Caco-2 (cell line): ENCODE measurements around the gene CARD11. TPM values are rescaled to one million over a fixed set of nuclear protein-coding genes. Genes with fewer than 3 reads are reported as not detected.

Experiments used
- BruUV-seq: library from RNA; stranded (reverse); fragments of 400-500 nt; replicated peaks from 2 replicates; lab custom pipeline; 2021; lab: Mats Ljungman, UMichigan
- CTCF ChIA-PET: fragments of 300-600 bp; sonication (Branson Sonifier 250); formaldehyde crosslinking; loops from one replicate; lab custom pipeline; 2022; ENCODE audit warnings: antibody characterized with exemption; lab: Charles Lee
- POLR2A ChIA-PET: fragments of 300-600 bp; sonication (Branson Sonifier 250); formaldehyde crosslinking; loops from one replicate; lab custom pipeline; 2022; ENCODE audit warnings: antibody characterized with exemption; lab: Charles Lee
- DNase-seq, 2 experiments: peaks; one replicate each; pipeline versions ENCODE4 v3.0.0 to v3.0.0-alpha.2; 2020 to 2022
- H3K27me3 ChIP-seq: replicated peaks from 2 replicates; pipeline ENCODE4 v1.6.0; 2011; ENCODE audit warnings: low read length; ENCODE audit not compliant: control insufficient read depth, insufficient read depth
- H3K36me3 ChIP-seq: 2 replicates; pipeline ENCODE4 v1.5.1; 2011; ENCODE audit warnings: low read length; ENCODE audit not compliant: control insufficient read depth, insufficient read depth
- H3K4me1 ChIP-seq: fragments of 250-450 bp; sonication (Bioruptor Pico); 2 replicates; pipeline ENCODE4 v1.5.1; 2020; ENCODE audit warnings: mild to moderate bottlenecking
- H3K4me3 ChIP-seq: 2 replicates; pipeline ENCODE4 v1.5.1; 2011; ENCODE audit warnings: low read depth, mild to moderate bottlenecking, control low read depth, low read length
- H3K9me3 ChIP-seq: fragments of 250-450 bp; sonication (Bioruptor Pico); 2 replicates; pipeline ENCODE4 v1.5.1; 2020; ENCODE audit warnings: mild to moderate bottlenecking, moderate library complexity
- H3K27ac Mint-ChIP-seq: one replicate; pipeline ENCODE4 v1.8.0; 2022; ENCODE audit warnings: mixed read lengths; ENCODE audit not compliant: unreplicated experiment
- H3K27me3 Mint-ChIP-seq: one replicate; pipeline ENCODE4 v1.8.0; 2022; ENCODE audit warnings: mixed read lengths; ENCODE audit not compliant: insufficient read depth, unreplicated experiment
- H3K36me3 Mint-ChIP-seq: one replicate; pipeline ENCODE4 v1.8.0; 2022; ENCODE audit warnings: mild to moderate bottlenecking, mixed read lengths; ENCODE audit not compliant: insufficient read depth, unreplicated experiment
- H3K4me1 Mint-ChIP-seq: one replicate; pipeline ENCODE4 v1.8.0; 2022; ENCODE audit warnings: low read depth, mixed read lengths; ENCODE audit not compliant: unreplicated experiment
- H3K4me3 Mint-ChIP-seq: one replicate; pipeline ENCODE4 v1.8.0; 2022; ENCODE audit warnings: mild to moderate bottlenecking, moderate library complexity, mixed read lengths; ENCODE audit not compliant: unreplicated experiment
- H3K9me3 Mint-ChIP-seq: one replicate; pipeline ENCODE4 v1.8.0; 2022; ENCODE audit warnings: mixed read lengths; ENCODE audit not compliant: unreplicated experiment
- intact Hi-C: fragments of 100-400 bp; cut with micrococcal nuclease; formaldehyde crosslinking; loops from one replicate; pipeline ENCODE4 v1.10.0; 2022; ENCODE audit not compliant: unreplicated experiment
- total RNA-seq: library from RNA; stranded (reverse); gene quantifications from 2 replicates; pipeline ENCODE4 v1.2.3, GENCODE V29; 2022
- TF ChIP-seq, protein P1 (sequence below), 2 experiments: fragments of 200-600 bp in 1 of 2; IDR thresholded peaks; 1 replicate in 1 of 2; 2 replicates in 1 of 2; pipeline versions ENCODE4 v1.5.1 to v1.8.0; 2011 to 2022; ENCODE audit warnings: antibody characterized with exemption in 1 of 2, control low read depth in 1 of 2, inconsistent platforms in 1 of 2, low read depth in 1 of 2, low read length in 1 of 2, mild to moderate bottlenecking in 1 of 2, moderate library complexity in 1 of 2; ENCODE audit not compliant: insufficient read depth in 1 of 2, severe bottlenecking in 1 of 2, unreplicated experiment in 1 of 2

The CARD11 gene
- total RNA-seq, 1 experiment from 2014 or later: 5.4 TPM

DNA sequence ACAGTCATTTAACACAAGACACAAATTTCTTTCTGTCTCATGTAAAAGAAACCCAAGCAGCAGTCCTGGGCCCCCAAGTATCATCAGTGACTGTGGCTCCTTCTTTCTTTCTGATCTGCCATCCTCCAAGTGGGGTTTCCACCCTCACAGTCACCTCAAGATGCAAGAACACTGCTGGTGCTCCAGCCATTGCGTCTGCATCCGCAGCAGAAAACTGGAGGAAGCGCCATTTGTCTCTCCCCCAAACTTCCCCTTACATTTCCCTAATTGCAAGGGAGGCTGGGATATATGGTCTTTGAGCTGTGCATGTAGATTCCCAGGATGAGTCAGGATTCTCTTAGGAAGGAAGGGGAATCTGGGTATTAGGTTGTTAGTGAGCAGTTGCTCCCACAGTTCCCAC is 138.6 kb downstream of the CARD11 start:
- Histone ChIP-seq H3K36me3 (no peaks in the 10 kb centered on the region), H3K4me3 (no peak overlapping the region), H3K9me3 (no peaks in the 10 kb centered on the region), H3K27me3 (no peaks in the 10 kb centered on the region), H3K4me1 (peaks cover 19% of the 10 kb centered on the region)
- Mint-ChIP-seq H3K36me3 (no peaks in the 10 kb centered on the region), H3K27me3 (no peaks in the 10 kb centered on the region), H3K27ac (no peak overlapping the region), H3K4me1 (peaks cover 6% of the 10 kb centered on the region), H3K4me3 (no peak overlapping the region), H3K9me3 (no peaks in the 10 kb centered on the region)
- no peak for DNase-seq
- no TSS peak for BruUV-seq
- TF ChIP-seq, protein P1, sequence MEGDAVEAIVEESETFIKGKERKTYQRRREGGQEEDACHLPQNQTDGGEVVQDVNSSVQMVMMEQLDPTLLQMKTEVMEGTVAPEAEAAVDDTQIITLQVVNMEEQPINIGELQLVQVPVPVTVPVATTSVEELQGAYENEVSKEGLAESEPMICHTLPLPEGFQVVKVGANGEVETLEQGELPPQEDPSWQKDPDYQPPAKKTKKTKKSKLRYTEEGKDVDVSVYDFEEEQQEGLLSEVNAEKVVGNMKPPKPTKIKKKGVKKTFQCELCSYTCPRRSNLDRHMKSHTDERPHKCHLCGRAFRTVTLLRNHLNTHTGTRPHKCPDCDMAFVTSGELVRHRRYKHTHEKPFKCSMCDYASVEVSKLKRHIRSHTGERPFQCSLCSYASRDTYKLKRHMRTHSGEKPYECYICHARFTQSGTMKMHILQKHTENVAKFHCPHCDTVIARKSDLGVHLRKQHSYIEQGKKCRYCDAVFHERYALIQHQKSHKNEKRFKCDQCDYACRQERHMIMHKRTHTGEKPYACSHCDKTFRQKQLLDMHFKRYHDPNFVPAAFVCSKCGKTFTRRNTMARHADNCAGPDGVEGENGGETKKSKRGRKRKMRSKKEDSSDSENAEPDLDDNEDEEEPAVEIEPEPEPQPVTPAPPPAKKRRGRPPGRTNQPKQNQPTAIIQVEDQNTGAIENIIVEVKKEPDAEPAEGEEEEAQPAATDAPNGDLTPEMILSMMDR (IDR thresholded peaks at IDR 0.05; ENCODE audit: insufficient read depth in 1 of 2, low read depth in 1 of 2, low read length in 1 of 2, severe bottlenecking in 1 of 2, unreplicated experiment in 1 of 2): no peak
- intact Hi-C loops: no loop called here
- ChIA-PET POLR2A (no interaction called here), CTCF (no interaction called here)

DNA sequence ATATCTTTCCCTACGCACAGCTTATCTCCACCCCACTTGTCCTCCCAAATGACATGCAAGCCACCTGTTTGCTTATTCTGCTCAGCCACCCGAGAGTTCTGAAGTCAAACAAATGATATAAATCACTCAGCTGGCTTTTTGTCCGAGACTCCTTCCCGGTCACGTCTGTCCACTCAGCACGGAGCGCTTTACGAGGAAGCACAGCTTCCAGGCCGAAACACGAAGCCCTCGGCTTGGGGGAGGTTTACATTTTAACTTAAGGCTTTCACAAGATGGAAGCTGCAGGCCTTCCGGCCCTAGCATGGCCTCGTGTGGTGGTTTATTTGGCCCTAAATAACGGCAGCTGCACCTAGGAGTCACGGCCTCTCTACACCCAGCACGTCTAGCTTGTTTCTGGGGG is 139.5 kb downstream of the CARD11 start:
- Mint-ChIP-seq H3K27ac (no peak overlapping the region), H3K9me3 (no peaks in the 10 kb centered on the region), H3K4me3 (no peak overlapping the region), H3K4me1 (peaks cover 6% of the 10 kb centered on the region), H3K36me3 (no peaks in the 10 kb centered on the region), H3K27me3 (no peaks in the 10 kb centered on the region)
- Histone ChIP-seq H3K36me3 (no peaks in the 10 kb centered on the region), H3K9me3 (no peaks in the 10 kb centered on the region), H3K4me1 (peaks cover 19% of the 10 kb centered on the region), H3K4me3 (no peak overlapping the region), H3K27me3 (no peaks in the 10 kb centered on the region)
- no TSS peak for BruUV-seq
- ChIA-PET CTCF (interaction anchor here (0.6 kb wide), 1 partner anchor 235 kb away, joined by 4 read pairs; no protein-coding TSS in a partner anchor), POLR2A (no interaction called here)
- TF ChIP-seq, protein P1 (IDR thresholded peaks at IDR 0.05; ENCODE audit: insufficient read depth in 1 of 2, low read depth in 1 of 2, low read length in 1 of 2, severe bottlenecking in 1 of 2, unreplicated experiment in 1 of 2): no peak
- intact Hi-C loops: no loop called here
- DNase-seq: no peak

GRCh38 chr7:2903682-2904162 is 139.9 kb downstream of the CARD11 start:
- intact Hi-C loops: no loop called here
- peaks cover 19% of the 10 kb centered on the region for H3K4me1 ChIP-seq
- Mint-ChIP-seq H3K27ac (no peak overlapping the region), H3K27me3 (no peaks in the 10 kb centered on the region), H3K4me1 (peaks cover 6% of the 10 kb centered on the region), H3K9me3 (no peaks in the 10 kb centered on the region), H3K4me3 (no peak overlapping the region), H3K36me3 (no peaks in the 10 kb centered on the region)
- no peaks in the 10 kb centered on the region for H3K9me3 ChIP-seq
- ChIA-PET CTCF (interaction anchor here (0.6 to 0.7 kb wide), 2 partner anchors 17 to 29 kb away, joined by 3 to 9 read pairs; no protein-coding TSS in a partner anchor), POLR2A (no interaction called here)
- H3K36me3 ChIP-seq: no peaks in the 10 kb centered on the region
- TF ChIP-seq, protein P1 (IDR thresholded peaks at IDR 0.05; ENCODE audit: insufficient read depth in 1 of 2, low read depth in 1 of 2, low read length in 1 of 2, severe bottlenecking in 1 of 2, unreplicated experiment in 1 of 2): no peak
- DNase-seq: peak in 1 of 2 experiments; percentile 36
- no peak overlapping the region for H3K4me3 ChIP-seq
- no peaks in the 10 kb centered on the region for H3K27me3 ChIP-seq
- BruUV-seq: no TSS peak
